ENCODE data around the gene RAB7B. TPM values are rescaled to one million over a fixed set of nuclear protein-coding genes. Genes with fewer than 3 reads are reported as not detected.

The RAB7B gene
- total and polyA plus RNA-seq, 9 of the 15 experiments (the other 6 are each of a cell fraction or from before 2014, with no cell fraction given), result 0.03 to 0.29 (median 0.07) TPM; not detected in 4

DNA sequence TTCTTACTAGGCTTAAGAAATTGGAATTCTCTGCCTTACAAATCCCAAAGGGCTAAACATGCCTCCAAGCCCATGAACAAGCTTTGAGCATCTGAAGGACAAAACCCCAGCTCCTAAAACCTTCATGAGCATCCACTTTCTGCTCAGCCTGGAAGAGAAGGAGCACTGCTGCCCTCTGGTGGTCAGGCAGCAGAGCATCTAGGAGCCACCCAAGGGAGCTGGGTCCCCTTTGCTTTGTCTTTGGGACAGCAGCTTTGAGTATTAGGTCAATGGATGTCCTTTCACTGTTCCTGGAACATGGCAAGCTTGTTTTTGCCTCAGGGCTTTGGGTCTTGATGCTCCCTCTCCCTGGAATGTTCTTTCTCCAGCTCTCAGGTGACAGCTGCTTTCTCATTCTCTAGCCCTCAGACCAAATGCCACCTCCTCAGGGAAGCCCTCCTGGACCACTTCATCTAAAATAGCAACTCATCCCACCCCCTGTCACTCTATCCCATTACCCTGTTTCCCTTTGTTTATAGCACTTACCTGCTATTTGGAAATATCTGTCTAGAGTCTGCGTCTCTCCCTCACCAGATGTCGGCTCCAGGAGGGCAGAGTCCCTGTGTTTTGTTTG, 25.7 kb downstream of the RAB7B start (continued):
- TF ChIP-seq, protein P1, sequence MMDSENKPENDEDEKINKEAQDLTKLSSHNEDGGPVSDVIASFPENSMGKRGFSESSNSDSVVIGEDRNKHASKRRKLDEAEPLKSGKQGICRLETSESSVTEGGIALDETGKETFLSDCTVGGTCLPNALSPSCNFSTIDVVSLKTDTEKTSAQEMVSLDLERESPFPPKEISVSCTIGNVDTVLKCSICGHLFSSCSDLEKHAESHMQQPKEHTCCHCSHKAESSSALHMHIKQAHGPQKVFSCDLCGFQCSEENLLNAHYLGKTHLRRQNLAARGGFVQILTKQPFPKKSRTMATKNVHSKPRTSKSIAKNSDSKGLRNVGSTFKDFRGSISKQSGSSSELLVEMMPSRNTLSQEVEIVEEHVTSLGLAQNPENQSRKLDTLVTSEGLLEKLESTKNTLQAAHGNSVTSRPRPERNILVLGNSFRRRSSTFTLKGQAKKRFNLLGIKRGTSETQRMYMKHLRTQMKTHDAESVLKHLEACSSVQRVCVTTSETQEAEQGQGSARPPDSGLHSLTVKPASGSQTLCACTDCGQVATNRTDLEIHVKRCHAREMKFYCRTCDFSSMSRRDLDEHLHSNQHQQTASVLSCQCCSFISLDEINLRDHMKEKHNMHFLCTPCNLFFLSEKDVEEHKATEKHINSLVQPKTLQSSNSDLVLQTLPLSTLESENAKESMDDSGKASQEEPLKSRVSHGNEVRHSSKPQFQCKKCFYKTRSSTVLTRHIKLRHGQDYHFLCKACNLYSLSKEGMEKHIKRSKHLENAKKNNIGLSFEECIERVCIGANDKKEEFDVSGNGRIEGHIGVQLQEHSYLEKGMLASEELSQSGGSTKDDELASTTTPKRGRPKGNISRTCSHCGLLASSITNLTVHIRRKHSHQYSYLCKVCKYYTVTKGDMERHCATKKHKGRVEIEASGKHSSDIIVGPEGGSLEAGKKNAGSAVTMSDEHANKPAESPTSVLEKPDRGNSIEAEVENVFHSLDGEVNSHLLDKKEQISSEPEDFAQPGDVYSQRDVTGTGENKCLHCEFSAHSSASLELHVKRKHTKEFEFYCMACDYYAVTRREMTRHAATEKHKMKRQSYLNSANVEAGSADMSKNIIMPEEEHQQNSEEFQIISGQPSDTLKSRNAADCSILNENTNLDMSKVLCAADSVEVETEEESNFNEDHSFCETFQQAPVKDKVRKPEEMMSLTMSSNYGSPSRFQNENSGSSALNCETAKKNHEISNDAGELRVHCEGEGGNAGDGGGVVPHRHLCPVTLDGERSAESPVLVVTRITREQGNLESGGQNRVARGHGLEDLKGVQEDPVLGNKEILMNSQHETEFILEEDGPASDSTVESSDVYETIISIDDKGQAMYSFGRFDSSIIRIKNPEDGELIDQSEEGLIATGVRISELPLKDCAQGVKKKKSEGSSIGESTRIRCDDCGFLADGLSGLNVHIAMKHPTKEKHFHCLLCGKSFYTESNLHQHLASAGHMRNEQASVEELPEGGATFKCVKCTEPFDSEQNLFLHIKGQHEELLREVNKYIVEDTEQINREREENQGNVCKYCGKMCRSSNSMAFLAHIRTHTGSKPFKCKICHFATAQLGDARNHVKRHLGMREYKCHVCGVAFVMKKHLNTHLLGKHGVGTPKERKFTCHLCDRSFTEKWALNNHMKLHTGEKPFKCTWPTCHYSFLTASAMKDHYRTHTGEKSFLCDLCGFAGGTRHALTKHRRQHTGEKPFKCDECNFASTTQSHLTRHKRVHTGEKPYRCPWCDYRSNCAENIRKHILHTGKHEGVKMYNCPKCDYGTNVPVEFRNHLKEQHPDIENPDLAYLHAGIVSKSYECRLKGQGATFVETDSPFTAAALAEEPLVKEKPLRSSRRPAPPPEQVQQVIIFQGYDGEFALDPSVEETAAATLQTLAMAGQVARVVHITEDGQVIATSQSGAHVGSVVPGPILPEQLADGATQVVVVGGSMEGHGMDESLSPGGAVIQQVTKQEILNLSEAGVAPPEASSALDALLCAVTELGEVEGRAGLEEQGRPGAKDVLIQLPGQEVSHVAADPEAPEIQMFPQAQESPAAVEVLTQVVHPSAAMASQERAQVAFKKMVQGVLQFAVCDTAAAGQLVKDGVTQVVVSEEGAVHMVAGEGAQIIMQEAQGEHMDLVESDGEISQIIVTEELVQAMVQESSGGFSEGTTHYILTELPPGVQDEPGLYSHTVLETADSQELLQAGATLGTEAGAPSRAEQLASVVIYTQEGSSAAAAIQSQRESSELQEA (IDR thresholded peaks at IDR 0.05; ENCODE audit: low read depth), result no peak
- TF ChIP-seq ZBTB8A (IDR thresholded peaks at IDR 0.05; ENCODE audit: partially characterized antibody) (no peak), RAD51 (IDR thresholded peaks at IDR 0.05; ENCODE audit: borderline replicate concordance, low read depth) (no peak), ARID2 (IDR thresholded peaks at IDR 0.05) (peak; percentile 93), KDM1A (IDR thresholded peaks at IDR 0.05) (peak; percentile 56 to 72; a peak in 3 of 4 replicates), MYNN (IDR thresholded peaks at IDR 0.05) (no peak), MYNN (CRISPR knock-in tag; IDR thresholded peaks at IDR 0.05) (no peak), STAT5B (CRISPR knock-in tag; IDR thresholded peaks at IDR 0.05) (no peak), ZNF76 (CRISPR knock-in tag; IDR thresholded peaks at IDR 0.05; ENCODE audit: borderline replicate concordance) (no peak), NELFE (IDR thresholded peaks at IDR 0.05; ENCODE audit: insufficient read depth, insufficient read length) (no peak), NR2C2 (CRISPR knock-in tag; IDR thresholded peaks at IDR 0.05) (no peak), NR2C2 (tag; IDR thresholded peaks at IDR 0.05) (no peak), SOX6 (IDR thresholded peaks at IDR 0.05) (no peak), MED1 (CRISPR knock-in tag; IDR thresholded peaks at IDR 0.05; ENCODE audit: borderline replicate concordance) (no peak), PHF20 (IDR thresholded peaks at IDR 0.05; ENCODE audit: partially characterized antibody) (no peak), CREB1 (IDR thresholded peaks at IDR 0.05) (no peak), CREB1 (CRISPR knock-in tag; IDR thresholded peaks at IDR 0.05) (no peak), BCOR (IDR thresholded peaks at IDR 0.05) (peak; percentile 92)
- TF ChIP-seq, protein P2, sequence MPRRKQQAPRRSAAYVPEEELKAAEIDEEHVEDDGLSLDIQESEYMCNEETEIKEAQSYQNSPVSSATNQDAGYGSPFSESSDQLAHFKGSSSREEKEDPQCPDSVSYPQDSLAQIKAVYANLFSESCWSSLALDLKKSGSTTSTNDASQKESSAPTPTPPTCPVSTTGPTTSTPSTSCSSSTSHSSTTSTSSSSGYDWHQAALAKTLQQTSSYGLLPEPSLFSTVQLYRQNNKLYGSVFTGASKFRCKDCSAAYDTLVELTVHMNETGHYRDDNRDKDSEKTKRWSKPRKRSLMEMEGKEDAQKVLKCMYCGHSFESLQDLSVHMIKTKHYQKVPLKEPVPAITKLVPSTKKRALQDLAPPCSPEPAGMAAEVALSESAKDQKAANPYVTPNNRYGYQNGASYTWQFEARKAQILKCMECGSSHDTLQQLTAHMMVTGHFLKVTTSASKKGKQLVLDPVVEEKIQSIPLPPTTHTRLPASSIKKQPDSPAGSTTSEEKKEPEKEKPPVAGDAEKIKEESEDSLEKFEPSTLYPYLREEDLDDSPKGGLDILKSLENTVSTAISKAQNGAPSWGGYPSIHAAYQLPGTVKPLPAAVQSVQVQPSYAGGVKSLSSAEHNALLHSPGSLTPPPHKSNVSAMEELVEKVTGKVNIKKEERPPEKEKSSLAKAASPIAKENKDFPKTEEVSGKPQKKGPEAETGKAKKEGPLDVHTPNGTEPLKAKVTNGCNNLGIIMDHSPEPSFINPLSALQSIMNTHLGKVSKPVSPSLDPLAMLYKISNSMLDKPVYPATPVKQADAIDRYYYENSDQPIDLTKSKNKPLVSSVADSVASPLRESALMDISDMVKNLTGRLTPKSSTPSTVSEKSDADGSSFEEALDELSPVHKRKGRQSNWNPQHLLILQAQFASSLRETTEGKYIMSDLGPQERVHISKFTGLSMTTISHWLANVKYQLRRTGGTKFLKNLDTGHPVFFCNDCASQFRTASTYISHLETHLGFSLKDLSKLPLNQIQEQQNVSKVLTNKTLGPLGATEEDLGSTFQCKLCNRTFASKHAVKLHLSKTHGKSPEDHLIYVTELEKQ (CRISPR knock-in tag; IDR thresholded peaks at IDR 0.05), result no peak
